Stomach (tissue), 9 donors: ENCODE data around the gene ZFP69B. TPM values are rescaled to one million over a fixed set of nuclear protein-coding genes. Genes with fewer than 3 reads are reported as not detected.
A peak's percentile ranks its signal among the peaks of the same experiment; 100 is the strongest.

ENCODE experiments used
- DNase-seq, 2 donors: peaks; one replicate each; pipeline versions ENCODE4 v3.0.0 to v3.0.0-alpha.2; 2013 to 2019
- H3K27ac ChIP-seq, 5 donors: fragments of 200-600 bp in 4 of 5; sonication (generic) in 4 of 5; one replicate each; pipeline ENCODE4 v1.5.1; 2013 to 2019; ENCODE audit warnings: mild to moderate bottlenecking in 1 of 5, moderate library complexity in 1 of 5
- H3K27me3 ChIP-seq, 3 donors: fragments of 200-600 bp; sonication (generic); one replicate each; pipeline ENCODE4 v1.5.1; 2017 to 2019; ENCODE audit warnings: mixed run types in 1 of 3
- H3K36me3 ChIP-seq, 4 donors: fragments of 200-600 bp; sonication (generic); 1 replicate in 3 of 4; 2 replicates in 1 of 4; pipeline ENCODE4 v1.5.1; 2016 to 2019
- H3K4me1 ChIP-seq, 4 donors: fragments of 200-600 bp; sonication (generic); one replicate each; pipeline ENCODE4 v1.5.1; 2016 to 2019
- H3K4me3 ChIP-seq, 4 donors: fragments of 200-600 bp; sonication (generic) in 3 of 4; one replicate each; pipeline ENCODE4 v1.5.1; 2016 to 2019; ENCODE audit warnings: mild to moderate bottlenecking in 1 of 4
- H3K9me3 ChIP-seq, 4 donors: fragments of 200-600 bp; sonication (generic); one replicate each; pipeline ENCODE4 v1.5.1; 2016 to 2019
- CTCF ChIP-seq, 7 experiments: fragments of 450-650 bp in 4 of 7; fragments of 200-600 bp in 3 of 7; sonication (generic) in 3 of 7; IDR thresholded peaks; one replicate each; pipeline ENCODE4 v1.5.1; 2016 to 2019; ENCODE audit warnings: antibody characterized with exemption in 7 of 7, control low read depth in 2 of 7, mild to moderate bottlenecking in 1 of 7
- EP300 ChIP-seq: sonication (generic); formaldehyde crosslinking; IDR thresholded peaks from one replicate; pipeline ENCODE4 v1.6.1; 2017; ENCODE audit warnings: antibody characterized with exemption
- POLR2A ChIP-seq, 4 donors: fragments of 450-650 bp; IDR thresholded peaks; one replicate each; pipeline ENCODE4 v1.6.1; 2016; ENCODE audit warnings: antibody characterized with exemption in 4 of 4, control low read depth in 2 of 4, mild to moderate bottlenecking in 1 of 4, moderate library complexity in 1 of 4
- POLR2AphosphoS5 ChIP-seq, 3 donors: sonication (generic); formaldehyde crosslinking; IDR thresholded peaks; one replicate each; pipeline ENCODE4 v1.6.1; 2016; ENCODE audit warnings: antibody characterized with exemption in 3 of 3
- WGBS, 5 donors: extraction: QIAGEN DNeasy Blood & Tissue Kit in 3 of 5; methylation state at CpG; one replicate each; pipeline versions ENCODE4 v1.1.5 to v1.1.7; 2013 to 2018; 5-methylcytosine and 5-hydroxymethylcytosine counted together
- intact Hi-C: fragments of 100-400 bp; cut with DNase I; formaldehyde crosslinking; loops from one replicate; pipeline ENCODE4 v1.15.1; 2023; ENCODE audit warnings: low total_unique reads
- polyA plus RNA-seq, 3 donors: library from polyadenylated mRNA; stranded (reverse); fragments of 200-250 nt; gene quantifications; one replicate each; pipeline ENCODE4 v1.2.3, GENCODE V29; 2013
- total RNA-seq, 5 donors: library from RNA; depleted of rRNA; stranded (reverse); fragments of >200 nt; gene quantifications; one replicate each; pipeline versions ENCODE4 v1.1.0 to v1.2.3, GENCODE V29; 2014 to 2016
- donor health status: healthy with polysubstance abuse.
- donor health status: Bipolar disorder and iron deficiency.
- donor health status: healthy.

The ZFP69B gene
- total and polyA plus RNA-seq, 8 donors = 0.35 to 2.0 (median 0.81) TPM; not detected in 3

- H3K4me3 ChIP-seq = no peak overlapping the region
- DNase-seq = no peak
- peaks cover 6 to 53% (median 44%) of the 10 kb centered on the region in 4 donors for H3K9me3 ChIP-seq
- peaks cover 0 to 21% (median 14%) of the 10 kb centered on the region in 4 donors for H3K4me1 ChIP-seq
- H3K27ac ChIP-seq = no peak overlapping the region
- peaks cover 0 to 8% (median 3%) of the 10 kb centered on the region in 4 donors for H3K36me3 ChIP-seq
- intact Hi-C loops = no loop called here
- no peak for TF ChIP-seq CTCF (IDR thresholded peaks at IDR 0.05)
- TF ChIP-seq POLR2A (IDR thresholded peaks at IDR 0.05) = no peak
- TF ChIP-seq POLR2AphosphoS5 (IDR thresholded peaks at IDR 0.05) = no peak
- TF ChIP-seq EP300 = no peak
- no peaks in the 10 kb centered on the region for H3K27me3 ChIP-seq
- 91 to 98% (median 95%) methylated on average over 2 of the region's 2 CpGs for WGBS, 5 donors
Measured at GRCh38 chr1:40475268-40475667, 25.0 kb downstream of the ZFP69B start.

- no peaks in the 10 kb centered on the region for H3K27me3 ChIP-seq
- peaks cover 0 to 25% (median 12%) of the 10 kb centered on the region in 4 donors for H3K36me3 ChIP-seq
- H3K4me1 ChIP-seq = peaks cover 0 to 21% (median 14%) of the 10 kb centered on the region in 4 donors
- WGBS, 5 donors = 0 to 2% (median 1%) methylated on average over 34 to 65 of the region's 65 CpGs
- intact Hi-C loops = no loop called here
- no peak for TF ChIP-seq CTCF (IDR thresholded peaks at IDR 0.05)
- TF ChIP-seq POLR2AphosphoS5 (IDR thresholded peaks at IDR 0.05) = peak in 2 of 3 donors; percentile 29 to 32
- no peak for TF ChIP-seq POLR2A (IDR thresholded peaks at IDR 0.05)
- TF ChIP-seq EP300 = no peak
- H3K4me3 ChIP-seq = peak within 1 kb of the TSS; percentile 68 to 93 (median 72)
- peaks cover 6 to 43% (median 32%) of the 10 kb centered on the region in 4 donors for H3K9me3 ChIP-seq
- peak; percentile 64 to 93 for DNase-seq
- peak within 1 kb of the TSS; percentile 62 to 73 (median 65) for H3K27ac ChIP-seq
Measured at GRCh38 chr1:40476924-40477677, 26.8 kb downstream of the ZFP69B start, which contains the start of gene ZFP69. TSS of gene ZFP69 (plus strand) at chr1:40477290. CDS start at chr1:40479362, 2,072 bp downstream.

- H3K27ac ChIP-seq = peak overlapping the region; percentile 62 to 73 (median 65)
- no peaks in the 10 kb centered on the region for H3K27me3 ChIP-seq
- peaks cover 0 to 30% (median 18%) of the 10 kb centered on the region in 4 donors for H3K36me3 ChIP-seq
- H3K9me3 ChIP-seq = peaks cover 6 to 41% (median 30%) of the 10 kb centered on the region in 4 donors
- H3K4me3 ChIP-seq = peak overlapping the region; percentile 68 to 93 (median 72)
- H3K4me1 ChIP-seq = peaks cover 0 to 21% (median 14%) of the 10 kb centered on the region in 4 donors
- DNase-seq = no peak
- WGBS, 5 donors = 0 to 3% (median 2%) methylated on average over 17 of the region's 17 CpGs
- intact Hi-C loops = no loop called here
- TF ChIP-seq POLR2A (IDR thresholded peaks at IDR 0.05) (no peak), EP300 (no peak), POLR2AphosphoS5 (IDR thresholded peaks at IDR 0.05) (no peak), CTCF (IDR thresholded peaks at IDR 0.05) (no peak)
Measured at GRCh38 chr1:40477678-40478053, 27.4 kb downstream of the ZFP69B start.

- Histone ChIP-seq H3K9me3 (peaks cover 6 to 36% (median 24%) of the 10 kb centered on the region in 4 donors), H3K27ac (no peak overlapping the region), H3K4me1 (peaks cover 0 to 21% (median 14%) of the 10 kb centered on the region in 4 donors), H3K27me3 (no peaks in the 10 kb centered on the region), H3K36me3 (peaks cover 0 to 36% (median 24%) of the 10 kb centered on the region in 4 donors), H3K4me3 (peak overlapping the region; percentile 68 to 93 (median 72))
- TF ChIP-seq CTCF (IDR thresholded peaks at IDR 0.05) = no peak
- no peak for TF ChIP-seq POLR2AphosphoS5 (IDR thresholded peaks at IDR 0.05)
- TF ChIP-seq POLR2A (IDR thresholded peaks at IDR 0.05) = no peak
- no peak for TF ChIP-seq EP300
- 48 to 69% (median 60%) methylated on average over 2 of the region's 2 CpGs for WGBS, 5 donors
- intact Hi-C loops = no loop called here
- no peak for DNase-seq
Measured at GRCh38 chr1:40478276-40478675, 28.0 kb downstream of the ZFP69B start.
